GM12872 (cell line): Measurements from ENCODE around the gene METTL22.

ENCODE experiments used
- TF ChIP-seq, protein P1 (sequence below): IDR thresholded peaks from 3 replicates; pipeline ENCODE4 v1.5.1; 2011; ENCODE audit warnings: low read depth, mild to moderate bottlenecking, low read length, moderate library complexity; ENCODE audit not compliant: insufficient read depth

METTL22 gene

GRCh38 chr16:8579559-8579958 is 41.9 kb upstream of the METTL22 start:
- TF ChIP-seq, protein P1, sequence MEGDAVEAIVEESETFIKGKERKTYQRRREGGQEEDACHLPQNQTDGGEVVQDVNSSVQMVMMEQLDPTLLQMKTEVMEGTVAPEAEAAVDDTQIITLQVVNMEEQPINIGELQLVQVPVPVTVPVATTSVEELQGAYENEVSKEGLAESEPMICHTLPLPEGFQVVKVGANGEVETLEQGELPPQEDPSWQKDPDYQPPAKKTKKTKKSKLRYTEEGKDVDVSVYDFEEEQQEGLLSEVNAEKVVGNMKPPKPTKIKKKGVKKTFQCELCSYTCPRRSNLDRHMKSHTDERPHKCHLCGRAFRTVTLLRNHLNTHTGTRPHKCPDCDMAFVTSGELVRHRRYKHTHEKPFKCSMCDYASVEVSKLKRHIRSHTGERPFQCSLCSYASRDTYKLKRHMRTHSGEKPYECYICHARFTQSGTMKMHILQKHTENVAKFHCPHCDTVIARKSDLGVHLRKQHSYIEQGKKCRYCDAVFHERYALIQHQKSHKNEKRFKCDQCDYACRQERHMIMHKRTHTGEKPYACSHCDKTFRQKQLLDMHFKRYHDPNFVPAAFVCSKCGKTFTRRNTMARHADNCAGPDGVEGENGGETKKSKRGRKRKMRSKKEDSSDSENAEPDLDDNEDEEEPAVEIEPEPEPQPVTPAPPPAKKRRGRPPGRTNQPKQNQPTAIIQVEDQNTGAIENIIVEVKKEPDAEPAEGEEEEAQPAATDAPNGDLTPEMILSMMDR, result no peak

- TF ChIP-seq, protein P1, result no peak
Measured at GRCh38 chr16:8581831-8582580, 39.5 kb upstream of the METTL22 start.

GRCh38 chr16:8583199-8583598 is 38.3 kb upstream of the METTL22 start:
- TF ChIP-seq, protein P1, result no peak

DNA sequence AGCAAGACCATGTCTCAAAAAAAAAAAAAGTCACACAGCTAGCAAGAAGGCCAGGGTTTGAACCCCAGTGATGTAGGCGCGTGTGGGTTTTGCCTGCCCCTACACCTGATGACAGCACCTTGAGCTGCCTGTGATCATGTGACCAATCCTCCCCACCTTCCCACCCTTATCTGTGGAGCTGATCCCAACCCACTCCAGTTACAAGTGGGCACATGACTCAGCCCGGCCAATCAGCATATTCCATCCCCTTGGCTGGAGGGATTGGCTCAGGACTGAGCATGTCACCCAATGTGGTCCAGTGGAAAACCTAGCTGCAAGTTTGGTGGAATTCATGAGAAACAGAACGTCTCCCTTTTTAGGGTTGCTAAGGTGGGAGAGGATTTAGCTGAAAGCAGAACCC is 37.8 kb upstream of the METTL22 start:
- TF ChIP-seq, protein P1, result no peak

DNA sequence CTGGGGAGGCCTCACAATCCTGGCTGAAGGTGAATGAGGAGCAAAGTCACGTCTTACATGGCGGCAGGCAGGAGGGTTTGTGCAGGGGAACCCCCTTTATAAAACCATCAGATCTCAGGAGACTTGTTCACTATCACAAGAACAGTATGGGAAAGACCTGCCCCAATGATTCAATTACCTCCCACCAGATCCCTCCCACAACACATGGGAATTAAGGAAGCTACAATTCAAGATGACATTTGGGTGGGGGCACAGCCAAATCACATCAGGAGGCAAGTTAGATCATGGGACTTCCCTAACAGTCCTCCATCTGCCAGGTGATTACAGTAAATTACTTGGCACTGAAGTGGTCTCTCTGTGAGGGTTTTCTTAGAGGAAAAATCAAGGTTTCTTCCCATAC is 36.5 kb upstream of the METTL22 start:
- TF ChIP-seq, protein P1, result no peak

DNA sequence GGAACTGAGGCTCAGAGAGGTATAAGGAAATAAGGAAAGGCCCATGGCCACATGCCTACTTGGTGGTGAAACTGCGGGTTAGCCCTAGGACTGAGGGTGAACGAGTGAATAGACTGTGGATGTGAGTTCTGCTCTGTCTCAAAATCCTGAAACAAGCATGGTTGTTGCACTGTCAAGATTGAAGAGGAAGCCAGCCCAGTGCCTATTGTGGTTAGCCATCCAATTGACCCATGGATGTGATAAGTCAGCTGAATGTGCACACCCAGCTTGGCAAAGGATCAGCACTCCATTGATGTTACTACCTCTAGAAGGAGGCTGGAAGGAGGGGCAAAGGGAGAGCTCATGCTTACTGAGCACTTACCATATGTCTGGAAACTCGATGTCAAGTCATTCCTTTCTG is 35.6 kb upstream of the METTL22 start:
- TF ChIP-seq, protein P1, result no peak

GRCh38 chr16:8587065-8587464 is 34.4 kb upstream of the METTL22 start:
- TF ChIP-seq, protein P1, result no peak
